HG02642 (cell line): ENCODE results near the gene CASP8AP2.
"Not testable (repeated sequence)": the region's sequence is repeated elsewhere in the genome, so short reads cannot be mapped to it uniquely, and the experiment has no call there.

Source experiments
- ATAC-seq: cut with Tn5 transposase; IDR thresholded peaks from one replicate; pipeline ENCODE4 v1.9.1; 2021; ENCODE audit warnings: mild to moderate bottlenecking; ENCODE audit not compliant: unreplicated experiment, poor library complexity

The CASP8AP2 gene

GRCh38 chr6:89829472-89830169 lies at the start of gene CASP8AP2:
Gene CASP8AP2 (plus strand): TSS chr6:89829880.
- ATAC-seq: peak; percentile 98

GRCh38 chr6:89781070-89782034 lies 48.3 kb upstream of the CASP8AP2 start:
- ATAC-seq: no peak

DNA sequence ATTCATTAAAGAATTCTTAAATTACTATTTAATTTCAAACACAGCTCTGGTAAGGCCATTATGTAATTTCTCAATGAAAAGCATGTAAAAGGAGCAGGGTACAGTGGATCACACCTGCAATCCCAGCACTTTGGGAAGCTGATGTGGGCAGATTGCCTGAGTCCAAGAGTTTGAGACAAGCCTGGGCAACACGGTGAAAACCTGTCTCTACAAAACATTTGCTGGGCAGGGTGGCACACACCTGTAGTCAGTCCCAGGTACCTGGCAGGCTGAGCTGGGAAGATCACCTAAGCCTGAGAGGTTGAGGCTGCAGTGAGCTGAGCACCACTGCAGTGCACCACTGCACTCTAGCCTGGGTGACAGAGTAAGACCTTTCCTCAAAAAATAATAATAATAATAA lies 47.5 kb upstream of the CASP8AP2 start:
- ATAC-seq: no peak

DNA sequence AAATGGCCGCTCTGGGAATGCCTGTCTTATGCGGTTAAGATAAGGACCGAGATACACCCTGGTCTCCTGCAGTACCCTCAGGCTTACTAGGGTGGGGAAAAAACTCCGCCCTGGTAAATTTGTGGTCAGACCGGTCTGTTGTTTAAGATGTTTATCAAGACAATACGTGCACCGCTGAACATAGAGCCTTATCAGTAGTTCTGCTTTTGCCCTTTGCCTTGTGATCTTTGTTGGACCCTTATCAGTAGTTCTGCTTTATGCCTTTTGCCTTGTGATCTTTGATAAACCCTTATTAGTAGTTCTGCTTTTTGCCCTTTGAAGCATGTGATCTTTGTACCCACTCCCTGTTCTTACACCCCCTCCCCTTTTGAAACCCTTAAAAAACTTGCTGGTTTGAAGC lies 46.4 kb upstream of the CASP8AP2 start:
- ATAC-seq: not testable (repeated sequence)

DNA sequence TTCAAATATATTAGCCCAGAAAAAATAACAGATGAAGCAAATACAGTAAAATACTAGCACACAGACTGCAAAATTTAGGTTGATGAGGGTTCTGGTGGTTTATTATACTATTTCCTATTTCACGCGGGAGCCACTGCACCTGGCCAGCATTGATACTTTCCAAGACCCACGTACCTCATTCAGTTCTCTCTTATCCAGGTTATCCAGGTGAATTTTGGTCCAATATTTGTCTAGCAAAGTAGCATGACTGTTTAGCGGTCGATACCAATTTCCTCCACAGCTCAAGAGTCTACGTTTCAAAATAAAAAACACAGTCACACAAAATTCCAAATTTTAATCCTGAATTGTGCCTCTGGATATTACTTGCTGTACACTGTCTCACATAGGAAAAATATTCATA lies 44.8 kb upstream of the CASP8AP2 start:
- no peak for ATAC-seq

GRCh38 chr6:89786970-89787369 lies 42.7 kb upstream of the CASP8AP2 start:
- no peak for ATAC-seq

- no peak for ATAC-seq
Observed at GRCh38 chr6:89787660-89788328, 41.9 kb upstream of the CASP8AP2 start.

- ATAC-seq: no peak
Observed at GRCh38 chr6:89789980-89790379, 39.7 kb upstream of the CASP8AP2 start.

- no peak for ATAC-seq
Observed at GRCh38 chr6:89790403-89790802, 39.3 kb upstream of the CASP8AP2 start.

GRCh38 chr6:89792881-89793280 lies 36.8 kb upstream of the CASP8AP2 start:
- ATAC-seq: peak; percentile 70

GRCh38 chr6:89793586-89793985 lies 36.1 kb upstream of the CASP8AP2 start:
- no peak for ATAC-seq

DNA sequence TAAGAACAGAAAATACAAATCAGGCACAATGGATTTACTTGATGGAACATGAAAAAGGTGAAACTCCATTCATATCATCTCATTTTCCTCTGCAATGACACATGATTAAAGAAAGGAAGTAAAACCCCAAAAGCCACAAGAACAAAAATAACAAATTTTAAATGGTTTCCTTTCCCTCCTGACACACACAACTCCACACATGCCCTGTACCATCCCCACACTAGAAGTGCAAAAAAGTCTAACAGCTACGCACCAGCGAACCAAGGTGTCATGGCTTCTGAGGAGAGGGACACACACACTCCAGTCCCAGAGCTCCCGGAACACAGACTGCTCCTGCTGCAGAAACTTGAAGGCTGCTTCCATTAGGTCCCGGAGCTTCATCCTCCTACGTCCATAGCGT lies 35.4 kb upstream of the CASP8AP2 start:
- ATAC-seq: no peak

- no peak for ATAC-seq
Observed at GRCh38 chr6:89797317-89797716, 32.4 kb upstream of the CASP8AP2 start.

DNA sequence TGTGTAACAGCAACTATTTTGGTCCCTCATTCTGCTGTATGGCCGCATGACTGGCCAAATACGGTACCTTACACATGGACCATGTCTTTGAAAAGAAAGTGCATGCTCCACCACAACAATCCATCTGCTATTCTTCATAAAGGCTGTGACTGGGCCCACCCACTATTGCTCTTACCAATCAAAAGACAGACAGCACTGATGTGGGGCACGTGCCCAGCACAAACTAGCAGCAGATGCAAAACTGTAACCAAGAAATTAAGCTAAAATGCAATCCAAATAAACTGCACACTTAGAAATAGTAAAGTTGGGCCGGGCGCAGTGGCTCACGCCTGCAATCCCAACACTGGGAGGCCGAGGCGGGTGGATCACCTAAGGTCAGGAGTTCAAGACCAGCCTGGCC lies 30.6 kb upstream of the CASP8AP2 start:
- ATAC-seq: no peak

- no peak for ATAC-seq
Observed at GRCh38 chr6:89799756-89800155, 29.9 kb upstream of the CASP8AP2 start.

GRCh38 chr6:89803271-89803670 lies 26.4 kb upstream of the CASP8AP2 start:
- ATAC-seq: no peak

DNA sequence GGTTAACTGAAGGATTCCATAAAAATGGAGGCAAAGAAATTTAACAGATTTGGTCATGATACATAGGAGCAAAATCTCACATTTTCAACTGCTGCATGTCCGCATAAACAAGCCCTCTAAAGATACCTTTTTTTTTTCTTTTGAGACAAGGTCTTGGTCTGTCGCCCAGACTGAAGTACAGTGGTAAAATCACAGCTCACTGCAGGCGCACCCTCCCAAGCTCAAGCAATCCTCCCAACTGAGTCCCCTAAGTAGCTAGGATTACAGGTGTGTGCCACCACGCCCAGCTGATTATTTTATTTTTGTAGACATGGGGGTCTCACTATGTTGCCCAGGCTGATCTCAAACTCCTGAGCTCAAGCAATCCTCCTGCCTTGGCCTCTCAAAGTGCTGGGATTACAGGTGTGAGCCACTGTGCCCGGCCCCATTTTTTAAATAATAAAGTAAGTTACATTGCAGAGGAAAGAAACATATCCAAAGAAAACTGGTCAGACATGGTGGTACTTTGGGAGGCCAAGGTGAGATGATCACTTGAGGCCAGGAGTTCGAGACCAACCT lies 23.8 kb upstream of the CASP8AP2 start:
- ATAC-seq: no peak

GRCh38 chr6:89807581-89807980 lies 22.1 kb upstream of the CASP8AP2 start:
- ATAC-seq: no peak

GRCh38 chr6:89813422-89813821 lies 16.3 kb upstream of the CASP8AP2 start:
- ATAC-seq: not testable (repeated sequence)

DNA sequence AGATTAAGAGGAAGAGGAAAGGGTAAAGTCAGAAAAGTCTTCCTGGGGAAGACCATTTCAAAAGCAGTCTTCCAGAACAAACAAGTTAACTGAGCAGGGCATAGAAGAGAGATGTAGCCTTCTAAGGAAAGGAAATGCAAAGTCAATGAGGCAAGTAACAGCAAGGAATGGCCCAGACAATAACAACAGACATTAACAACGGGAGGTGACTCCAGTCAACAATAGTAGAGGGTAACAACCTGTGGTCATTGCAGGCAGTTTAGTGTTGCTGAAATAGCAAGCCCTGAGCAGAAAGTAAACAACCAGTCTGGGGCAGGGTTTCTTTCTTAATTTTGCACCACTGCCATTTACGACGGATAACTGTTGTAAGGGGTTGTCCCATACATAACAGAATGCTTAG lies 12.2 kb upstream of the CASP8AP2 start:
- ATAC-seq: no peak

DNA sequence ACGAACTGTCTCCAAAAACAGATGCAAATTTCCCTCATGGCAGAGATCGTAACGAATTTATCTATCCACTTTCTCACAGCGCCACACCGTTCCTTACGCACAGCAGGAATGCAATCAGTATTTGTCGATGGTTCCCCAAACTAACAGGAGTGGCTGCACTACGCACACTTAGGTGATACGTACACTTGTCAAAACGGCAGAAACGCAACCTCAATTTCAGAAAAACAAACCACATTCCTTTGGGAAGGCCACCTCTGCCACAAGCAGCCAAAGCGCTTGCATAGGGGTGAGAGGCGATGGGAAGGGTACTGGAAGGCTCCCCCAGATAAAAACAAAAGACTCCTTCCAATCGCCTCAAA lies 10.7 kb upstream of the CASP8AP2 start:
- peak; percentile 21 for ATAC-seq
